Fibroblast of skin of left quadriceps (primary cell): Measurements from ENCODE around the gene PPP1R3E.
"Not testable (repeated sequence)": the region's sequence is repeated elsewhere in the genome, so short reads cannot be mapped to it uniquely, and the experiment has no call there.

ENCODE experiments used
- DNase-seq, 2 experiments: peaks; one replicate each; pipeline ENCODE4 v3.0.0-alpha.2; 2013; ENCODE audit warnings: low read depth in 2 of 2

The PPP1R3E gene, protein sequence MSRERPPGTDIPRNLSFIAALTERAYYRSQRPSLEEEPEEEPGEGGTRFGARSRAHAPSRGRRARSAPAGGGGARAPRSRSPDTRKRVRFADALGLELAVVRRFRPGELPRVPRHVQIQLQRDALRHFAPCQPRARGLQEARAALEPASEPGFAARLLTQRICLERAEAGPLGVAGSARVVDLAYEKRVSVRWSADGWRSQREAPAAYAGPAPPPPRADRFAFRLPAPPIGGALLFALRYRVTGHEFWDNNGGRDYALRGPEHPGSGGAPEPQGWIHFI

DNA sequence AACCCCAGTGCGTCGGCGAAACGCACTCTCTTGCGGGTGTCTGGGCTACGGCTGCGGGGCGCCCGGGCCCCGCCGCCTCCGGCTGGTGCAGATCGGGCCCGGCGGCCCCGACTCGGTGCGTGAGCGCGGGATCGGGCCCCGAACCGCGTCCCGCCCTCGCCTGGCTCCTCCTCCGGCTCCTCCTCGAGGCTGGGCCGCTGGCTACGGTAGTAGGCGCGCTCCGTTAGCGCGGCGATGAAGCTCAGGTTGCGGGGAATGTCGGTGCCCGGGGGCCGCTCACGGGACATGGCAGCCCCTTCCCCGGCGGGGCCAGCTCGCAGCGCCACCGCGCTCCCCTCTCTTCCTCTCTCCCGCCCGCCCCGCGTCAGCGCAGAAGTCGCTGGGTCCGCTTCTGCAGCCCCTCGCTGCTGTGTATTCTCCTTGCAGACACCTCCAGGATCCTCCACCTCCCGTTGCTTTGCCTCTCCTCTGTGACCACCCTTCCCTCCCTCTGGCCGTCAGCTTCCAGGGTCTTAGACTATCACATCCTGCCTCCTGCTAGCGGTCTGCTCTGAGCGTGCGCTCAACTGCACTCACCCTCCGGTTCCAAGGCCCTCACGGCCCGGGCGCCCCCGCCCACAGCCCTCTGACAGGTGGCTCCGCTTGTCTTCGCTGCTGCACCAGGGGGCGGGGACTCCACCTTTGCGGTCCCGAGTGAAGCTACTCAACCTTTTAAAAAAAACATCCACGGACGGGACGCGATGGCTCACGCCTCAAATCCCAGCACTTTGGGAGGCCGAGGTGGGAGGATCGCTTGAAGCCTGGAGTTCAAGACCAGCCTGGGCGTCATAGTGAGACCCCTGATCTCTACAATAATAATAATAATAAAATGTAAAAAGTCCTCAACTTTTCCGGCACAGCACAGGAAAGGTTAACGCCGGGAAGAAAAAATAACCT, at the start of gene PPP1R3E:
TSS of gene PPP1R3E (minus strand) at position 570 of the 936 bp plus-strand sequence. CDS start at position 287, 283 bp downstream.
- DNase-seq, result no peak

DNA sequence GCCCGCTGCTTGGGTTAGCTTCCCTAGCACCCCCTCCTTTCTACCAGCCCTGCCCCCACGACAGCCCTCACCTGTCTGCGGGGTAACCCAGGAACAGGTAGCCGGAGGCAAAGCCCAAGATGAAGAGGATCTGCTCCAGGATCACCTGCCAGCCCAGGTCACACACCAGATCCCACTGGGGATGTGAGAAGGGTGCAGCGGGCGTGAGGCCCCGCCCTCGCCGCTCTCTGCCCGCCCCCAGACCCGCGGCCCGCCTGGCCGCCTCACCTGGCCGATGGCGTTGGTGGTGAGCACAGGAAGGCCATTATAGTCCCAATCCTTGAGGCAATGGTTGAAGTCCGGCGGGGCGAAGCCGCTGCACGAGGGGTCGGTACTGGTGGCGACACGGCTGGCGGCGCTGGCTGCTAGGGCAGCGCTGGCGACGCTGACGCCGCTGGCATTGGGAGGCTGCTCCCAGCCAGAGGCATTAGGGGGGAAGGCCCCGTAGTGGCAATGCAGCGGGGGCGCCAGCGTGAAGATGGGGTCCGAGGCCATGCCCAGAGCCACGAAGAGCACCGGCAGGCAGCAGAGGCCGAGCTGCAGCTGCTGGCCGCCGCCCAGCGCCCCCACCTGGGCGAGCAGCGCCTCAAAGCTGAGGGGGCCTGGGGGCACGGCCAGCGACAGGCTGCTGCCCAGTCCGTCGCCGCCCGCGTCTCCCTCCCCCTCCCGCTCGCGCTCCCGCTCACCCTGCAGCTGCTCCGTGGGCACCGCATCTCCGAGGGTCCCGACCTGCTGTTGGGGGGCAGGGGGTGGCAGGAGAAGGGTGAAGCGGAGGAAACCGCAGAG, 49.2 kb upstream of the PPP1R3E start:
- no peak for DNase-seq

DNA sequence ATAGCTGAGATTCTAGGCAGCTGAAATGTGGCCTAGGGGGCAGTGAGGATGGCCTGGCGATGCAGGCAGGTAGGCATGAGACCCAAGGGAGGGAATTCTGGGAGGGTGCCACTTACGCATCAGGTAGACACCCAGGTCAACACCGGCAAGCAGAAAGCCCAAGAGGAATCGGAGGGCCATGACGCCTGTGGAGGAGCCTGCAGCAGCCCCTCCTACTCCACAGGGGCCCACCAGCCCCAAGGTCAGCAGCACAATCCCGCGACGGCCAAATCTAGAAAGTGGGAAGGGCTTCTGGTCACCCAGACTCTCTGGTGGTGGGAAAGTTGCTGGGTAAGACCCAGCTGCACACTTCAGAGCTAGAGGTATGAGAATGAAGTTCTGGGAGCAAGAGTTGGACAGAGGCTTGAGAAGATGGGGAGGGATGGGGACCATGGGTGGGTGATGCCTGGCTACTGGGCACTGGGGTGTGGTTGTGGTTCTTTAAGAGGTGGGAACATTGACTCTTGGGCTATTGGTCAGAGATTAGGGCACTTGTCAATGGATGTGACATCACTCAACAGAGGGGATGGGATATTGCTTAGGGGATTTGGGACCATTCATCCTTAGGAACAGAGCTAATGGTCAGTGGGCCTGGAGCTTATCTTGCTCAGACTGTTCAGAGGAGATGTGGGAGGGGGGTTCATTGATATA, 46.6 kb upstream of the PPP1R3E start:
- DNase-seq, result no peak

DNA sequence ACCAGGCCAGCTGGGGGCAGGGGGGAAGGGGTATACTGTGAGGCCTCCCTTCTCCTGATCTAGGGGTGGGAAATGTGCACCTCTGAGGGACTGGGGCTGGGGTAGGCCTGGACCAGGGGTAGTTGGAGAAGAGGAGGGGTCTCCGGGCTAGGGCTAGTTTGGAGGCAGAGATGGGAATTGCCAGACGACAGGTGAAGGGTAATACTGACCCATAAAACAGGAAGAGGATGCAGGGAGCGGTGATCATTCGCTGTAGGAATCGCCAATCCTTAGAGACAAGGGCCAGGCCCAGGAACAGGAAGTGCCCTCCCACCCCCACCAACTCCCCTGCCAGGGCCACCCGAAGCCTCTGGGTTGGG, 45.6 kb upstream of the PPP1R3E start:
- DNase-seq, result no peak

DNA sequence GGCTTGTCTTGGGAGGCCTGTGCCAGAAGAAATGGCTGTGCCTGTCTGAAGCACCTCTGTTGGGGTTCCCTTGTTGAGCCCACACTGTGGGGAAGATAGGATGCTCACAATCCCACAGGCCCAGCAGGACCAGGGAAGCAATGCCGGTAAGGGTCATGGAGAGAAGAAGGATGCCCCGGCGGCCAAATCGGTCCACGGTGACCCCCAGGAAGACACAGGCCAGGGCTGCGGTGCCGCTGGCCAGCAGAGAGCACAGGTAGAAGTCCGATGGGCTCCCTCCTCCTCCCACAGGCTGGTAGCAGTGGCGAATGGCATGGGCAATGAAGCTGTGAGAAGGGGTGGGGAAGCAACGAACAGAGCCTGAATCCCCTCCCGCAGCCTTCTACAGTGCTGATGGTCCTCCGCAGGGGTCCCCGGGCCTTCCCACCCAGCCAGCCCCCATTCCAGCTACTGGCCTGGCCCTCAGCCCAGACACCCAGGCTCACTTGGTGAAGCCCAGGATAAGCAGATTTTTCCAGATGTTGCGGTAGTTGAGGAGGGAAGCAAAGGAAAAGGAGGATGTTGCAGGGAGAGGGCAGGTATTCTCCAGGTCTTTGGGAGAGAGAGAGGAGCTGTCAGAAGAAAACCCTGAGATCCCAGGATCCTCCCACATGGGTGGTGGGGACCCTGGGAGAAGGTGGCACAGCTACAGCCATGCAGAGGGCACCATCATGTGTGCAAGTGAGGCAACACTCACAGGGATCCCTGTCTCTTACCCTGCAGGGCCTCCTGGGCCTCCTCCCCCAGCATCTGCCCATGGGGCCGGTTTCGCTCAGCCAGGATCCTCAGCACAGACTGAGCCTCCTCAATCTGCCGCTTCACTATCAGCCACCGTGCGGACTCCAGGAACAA, 45.0 kb upstream of the PPP1R3E start:
- DNase-seq, result no peak

DNA sequence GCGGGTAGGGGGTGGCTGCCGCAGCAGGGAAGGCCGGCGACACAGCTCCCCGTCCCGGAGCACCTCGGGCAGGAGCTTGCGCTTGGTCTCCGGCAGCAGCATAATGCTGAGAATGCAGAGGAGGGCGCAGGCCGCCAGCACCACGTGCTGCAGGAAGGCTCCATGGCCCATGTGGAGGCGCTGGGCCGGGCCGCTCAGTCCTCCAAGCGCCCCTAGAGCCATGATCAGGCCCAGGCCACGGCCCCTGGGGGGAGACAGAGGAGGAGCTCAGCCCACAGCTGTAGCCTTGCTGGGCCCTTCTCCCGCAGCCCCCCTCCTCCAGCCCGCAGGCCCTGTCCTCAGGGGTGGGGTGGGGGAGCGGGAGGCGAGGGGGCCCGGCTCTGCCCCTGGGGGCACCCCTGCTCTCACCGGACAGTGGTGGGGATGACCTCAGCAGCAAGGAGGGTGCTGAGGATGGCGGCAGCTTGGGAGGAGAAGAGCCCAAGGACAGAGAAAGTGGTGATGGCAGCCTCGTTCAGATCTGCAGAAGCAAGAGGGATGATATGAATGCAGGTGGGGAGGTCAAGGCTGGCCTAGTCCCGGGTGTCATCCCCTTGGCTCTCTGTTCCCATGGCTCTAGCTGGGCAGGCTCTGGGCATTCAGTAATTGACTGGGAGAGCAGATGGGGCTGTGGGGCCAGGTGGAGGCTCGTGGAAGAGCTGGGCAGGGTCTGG, 44.2 kb upstream of the PPP1R3E start:
- DNase-seq, result no peak

DNA sequence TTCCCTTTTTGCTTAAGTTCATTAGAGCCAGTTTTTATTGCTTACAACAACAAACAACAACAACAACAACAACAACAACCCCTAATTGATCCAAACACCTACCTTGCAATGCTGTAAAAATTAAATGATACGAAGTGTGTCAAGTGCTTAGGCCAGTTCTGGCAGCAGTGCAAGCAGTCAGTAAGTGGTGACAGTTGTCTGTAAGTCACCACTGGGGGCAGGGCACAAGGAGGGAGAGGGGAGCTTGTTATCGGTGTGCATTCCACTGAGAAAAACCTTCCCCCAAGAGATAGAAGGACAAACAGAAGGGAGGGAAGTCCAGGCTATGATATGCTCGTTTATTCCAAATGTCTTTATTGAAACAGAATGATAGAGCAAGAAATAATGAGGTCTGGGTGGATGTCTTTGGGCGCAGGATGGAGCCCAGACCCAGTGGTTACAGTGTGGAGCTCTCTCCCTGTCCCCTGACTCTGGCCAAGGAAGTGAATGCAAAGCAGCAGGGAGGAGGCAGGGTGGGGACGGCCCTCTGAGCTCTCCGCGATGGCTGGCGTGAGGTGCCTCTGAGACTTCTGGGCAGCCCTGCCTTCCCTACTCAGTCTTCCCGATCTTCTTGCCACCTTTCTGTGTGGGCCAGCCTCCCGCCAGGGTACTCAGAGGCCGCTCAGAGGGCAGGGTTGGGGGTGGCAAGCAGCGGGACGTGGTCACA, 43.5 kb upstream of the PPP1R3E start:
- no peak for DNase-seq

DNA sequence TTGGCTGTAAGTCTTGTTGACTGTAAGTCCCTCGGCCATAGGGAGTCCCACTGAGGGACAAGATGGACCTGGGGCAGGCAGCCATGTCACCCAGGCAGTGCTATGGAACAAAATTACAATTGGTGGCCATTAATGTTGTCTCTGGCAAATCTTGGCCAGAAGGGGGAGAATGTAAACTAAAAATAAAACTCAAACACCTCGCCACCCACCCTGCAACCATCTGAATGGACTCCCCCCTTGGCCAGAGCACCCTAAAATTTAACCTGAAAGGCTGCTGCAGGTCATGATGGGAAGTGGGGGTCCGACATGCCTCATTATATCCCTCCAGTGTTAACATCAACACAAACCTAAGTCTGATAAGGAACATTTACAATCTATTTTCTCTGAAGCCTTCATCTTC, 41.8 kb upstream of the PPP1R3E start:
- no peak for DNase-seq

DNA sequence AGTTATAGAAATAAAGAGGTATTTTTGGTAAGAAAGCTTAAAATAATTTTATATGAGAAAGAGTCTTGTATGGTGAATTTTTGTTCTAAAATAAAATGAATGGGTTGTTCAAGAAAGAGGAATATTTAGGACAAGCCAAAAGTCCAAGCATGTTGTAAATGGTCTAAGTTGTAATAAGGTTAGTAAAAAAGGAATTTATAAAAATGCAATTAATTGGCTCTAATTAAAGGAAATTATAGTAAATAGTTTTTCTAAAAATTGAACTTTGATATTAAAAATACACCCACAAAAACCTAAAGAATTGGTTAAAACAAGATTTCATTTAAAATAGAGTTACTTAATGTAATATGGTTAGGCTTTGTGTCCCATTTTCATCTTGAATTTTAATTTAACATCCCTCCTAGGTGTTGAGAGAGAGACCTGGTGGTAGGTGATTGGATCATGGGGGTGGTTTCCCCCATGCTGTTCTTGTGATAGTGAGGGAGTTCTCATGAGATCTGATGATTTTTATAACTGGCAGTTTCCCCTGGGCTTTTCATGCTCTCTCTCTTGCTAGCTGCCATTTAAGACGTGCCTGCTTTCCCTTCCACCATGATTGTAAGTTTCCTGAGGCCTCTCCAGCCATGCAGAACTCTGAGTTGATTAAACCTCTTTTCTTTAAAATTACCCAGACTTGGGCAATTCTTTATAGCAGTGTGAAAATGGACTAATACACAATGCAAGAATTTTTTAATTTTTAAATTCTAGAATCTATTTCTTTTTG, 37.0 kb upstream of the PPP1R3E start:
- no peak for DNase-seq

DNA sequence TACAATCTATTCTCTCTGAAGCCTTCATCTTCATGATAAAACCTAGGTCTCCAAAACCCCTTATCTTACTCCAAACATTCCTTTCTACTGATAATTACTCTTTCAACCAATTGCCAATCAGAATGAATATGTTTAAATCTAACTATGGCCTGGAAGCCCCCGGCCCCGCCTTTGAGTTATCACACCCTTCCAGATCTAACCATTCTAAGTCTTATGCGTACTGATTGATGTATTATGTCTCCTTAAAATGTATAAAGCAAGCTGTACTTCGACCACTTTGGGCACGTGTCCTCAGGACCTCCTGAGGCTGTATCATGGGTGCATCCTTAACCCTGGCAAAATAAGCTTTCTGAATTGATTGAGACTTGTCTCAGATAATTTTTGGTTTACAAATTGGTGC, 33.0 kb upstream of the PPP1R3E start:
- no peak for DNase-seq

DNA sequence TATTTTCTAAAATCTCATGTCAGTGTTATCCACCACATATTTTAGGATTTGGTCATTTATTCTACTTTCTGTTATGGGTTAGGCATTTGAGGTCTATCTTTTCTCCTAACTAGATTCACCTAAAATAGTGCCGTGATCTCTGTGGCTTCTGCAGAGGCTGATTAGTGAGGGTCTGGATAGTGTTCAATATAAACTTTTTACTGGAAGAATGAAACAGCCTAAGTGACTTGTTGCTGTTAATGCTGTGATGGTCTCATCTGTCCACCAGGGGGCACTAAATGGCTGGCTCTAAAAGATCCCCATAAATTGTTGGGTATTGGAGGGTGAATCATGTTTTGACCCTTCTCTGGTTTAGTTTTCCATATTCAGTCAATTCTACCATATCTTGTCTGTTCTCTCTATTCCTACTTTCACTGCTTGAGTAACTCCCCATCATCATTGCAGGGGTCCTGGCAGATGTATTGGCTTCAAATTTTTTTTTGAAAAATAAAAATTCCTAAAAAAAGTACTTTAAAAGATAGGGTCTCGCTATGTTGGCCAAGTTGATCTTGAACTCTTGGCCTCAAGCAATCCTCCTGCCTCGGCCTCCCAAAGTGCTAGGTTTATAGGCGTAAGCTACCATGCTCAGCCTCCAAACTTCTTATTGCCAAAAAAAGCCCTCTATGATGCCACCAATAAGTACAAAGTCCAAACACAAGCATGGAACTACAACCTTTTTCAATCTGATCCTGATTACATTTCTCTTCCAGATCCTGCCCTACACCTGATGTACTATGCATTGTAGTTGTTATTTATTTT, 25.5 kb upstream of the PPP1R3E start:
- peak; percentile 51 to 59 for DNase-seq

DNA sequence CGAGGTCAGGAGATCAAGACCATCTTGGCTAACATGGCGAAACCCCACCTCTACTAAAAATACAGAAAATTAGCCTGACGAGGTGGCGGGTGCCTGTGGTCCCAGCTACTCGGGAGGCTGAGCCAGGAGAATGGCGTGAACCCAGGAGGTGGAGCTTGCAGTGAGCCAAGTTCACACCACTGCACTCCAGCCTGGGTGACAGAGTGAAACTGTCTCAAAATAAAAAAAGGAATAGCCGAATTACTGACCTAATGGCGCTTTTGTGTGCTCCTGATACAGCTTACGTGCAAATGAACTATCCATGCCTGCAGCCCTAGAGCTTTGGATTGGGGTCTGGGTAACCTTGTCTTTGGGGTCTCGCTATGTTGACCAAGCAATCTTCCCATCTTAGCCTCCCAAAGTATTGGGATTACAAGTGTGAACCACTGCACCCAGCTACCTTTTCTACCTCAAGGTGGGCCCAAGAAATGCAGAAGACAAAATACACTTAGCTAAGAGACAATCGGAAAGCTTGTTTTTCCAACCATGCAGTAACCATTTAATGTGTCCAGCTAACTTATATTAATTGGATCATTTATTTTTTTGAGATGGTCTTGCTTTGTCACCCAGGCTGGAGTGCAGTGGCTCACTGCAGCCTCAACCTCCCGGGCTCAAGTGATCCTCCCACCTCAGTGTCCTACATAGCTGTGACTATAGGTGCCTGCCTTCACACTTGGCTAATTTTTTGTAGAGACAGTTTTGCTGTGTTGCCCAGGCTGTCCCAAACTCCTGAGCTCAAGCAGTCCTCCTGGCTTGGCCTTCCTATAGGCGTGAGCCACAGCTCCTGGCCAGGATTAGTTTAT, 24.1 kb upstream of the PPP1R3E start:
- no peak for DNase-seq

DNA sequence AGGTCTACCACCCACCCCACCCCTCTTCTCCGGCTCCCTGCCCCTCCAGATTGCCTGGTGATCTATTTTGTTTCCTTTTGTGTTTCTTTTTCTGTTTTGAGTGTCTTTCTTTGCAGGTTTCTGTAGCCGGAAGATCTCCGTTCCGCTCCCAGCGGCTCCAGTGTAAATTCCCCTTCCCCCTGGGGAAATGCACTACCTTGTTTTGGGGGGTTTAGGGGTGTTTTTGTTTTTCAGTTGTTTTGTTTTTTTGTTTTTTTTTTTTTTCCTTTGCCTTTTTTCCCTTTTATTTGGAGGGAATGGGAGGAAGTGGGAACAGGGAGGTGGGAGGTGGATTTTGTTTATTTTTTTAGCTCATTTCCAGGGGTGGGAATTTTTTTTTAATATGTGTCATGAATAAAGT, 23.1 kb upstream of the PPP1R3E start:
- not testable (repeated sequence) for DNase-seq

DNA sequence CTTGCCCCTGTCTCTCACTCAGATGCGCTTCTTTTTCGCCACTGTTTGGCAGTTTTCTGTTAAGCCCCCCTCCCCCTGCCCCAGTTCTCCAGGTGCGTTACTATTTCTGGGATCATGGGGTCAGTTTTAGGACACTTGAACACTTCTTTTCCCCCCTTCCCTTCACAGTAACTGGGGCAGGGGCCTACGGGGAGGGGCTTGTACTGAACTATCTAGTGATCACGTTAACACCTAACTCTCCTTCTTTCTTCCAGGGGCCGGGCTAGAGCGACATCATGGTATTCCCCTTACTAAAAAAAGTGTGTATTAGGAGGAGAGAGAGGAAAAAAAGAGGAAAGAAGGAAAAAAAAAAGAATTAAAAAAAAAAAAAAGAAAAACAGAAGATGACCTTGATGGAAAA, 22.3 kb upstream of the PPP1R3E start:
- DNase-seq, result no peak

DNA sequence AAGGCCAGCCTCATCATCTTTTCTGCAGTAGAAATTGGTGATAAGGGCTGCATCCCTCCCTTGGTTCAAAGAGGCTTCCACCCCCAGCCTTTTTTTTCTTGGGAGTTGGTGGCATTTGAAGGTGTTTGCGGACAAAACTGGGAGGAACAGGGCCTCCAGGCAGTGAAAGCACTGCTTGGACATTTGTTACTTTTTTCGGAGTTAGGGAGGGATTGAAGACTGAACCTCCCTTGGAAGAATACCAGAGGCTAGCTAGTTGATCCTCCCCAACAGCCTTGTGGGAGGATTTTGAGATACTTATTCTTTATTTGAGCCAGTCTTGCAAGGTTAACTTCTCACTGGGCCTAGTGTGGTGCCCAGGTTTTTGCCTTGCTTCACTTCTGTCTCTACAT, 21.8 kb upstream of the PPP1R3E start:
- no peak for DNase-seq

DNA sequence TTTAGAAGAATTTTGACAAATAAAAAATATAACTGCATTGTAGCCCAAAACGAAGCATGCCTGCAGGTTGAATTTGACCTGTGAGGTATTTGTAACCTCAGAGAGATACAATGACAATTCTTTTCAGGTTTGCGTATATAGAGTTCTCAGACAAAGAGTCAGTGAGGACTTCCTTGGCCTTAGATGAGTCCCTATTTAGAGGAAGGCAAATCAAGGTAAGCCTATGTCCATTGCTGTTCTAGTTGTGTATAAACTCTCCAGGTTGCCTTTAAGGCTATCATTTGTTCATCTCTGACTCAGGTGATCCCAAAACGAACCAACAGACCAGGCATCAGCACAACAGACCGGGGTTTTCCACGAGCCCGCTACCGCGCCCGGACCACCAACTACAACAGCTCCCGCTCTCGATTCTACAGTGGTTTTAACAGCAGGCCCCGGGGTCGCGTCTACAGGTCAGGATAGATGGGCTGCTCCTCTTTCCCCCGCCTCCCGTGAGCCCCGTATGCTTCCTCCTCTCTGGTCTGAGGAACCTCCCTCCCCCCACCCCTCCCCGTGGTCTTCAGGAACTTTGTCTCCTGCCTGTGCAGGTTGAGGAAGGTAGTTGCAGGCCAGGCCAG, 21.3 kb upstream of the PPP1R3E start:
- no peak for DNase-seq
